ENCODE data around the gene ERH.

Gene ERH

DNA sequence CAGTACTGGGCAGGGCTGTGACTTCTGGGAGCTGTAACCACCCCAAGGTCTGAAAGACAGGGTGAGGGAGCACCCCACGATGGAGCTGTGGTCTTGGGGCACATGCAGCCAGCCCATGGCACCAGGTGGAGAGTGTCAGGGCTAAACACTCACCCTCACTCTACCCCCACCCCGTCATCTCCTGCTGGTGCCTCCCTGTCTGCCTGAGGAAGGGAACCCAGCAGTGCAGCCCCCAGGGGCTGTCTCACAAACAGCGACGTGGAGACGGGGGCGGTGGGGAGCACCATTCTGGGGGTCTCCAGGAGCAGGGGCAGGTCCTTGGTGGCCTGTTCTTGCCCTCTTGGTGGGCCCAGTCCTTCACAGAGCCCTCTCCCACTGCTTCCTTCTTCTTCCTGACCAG, 63.5 kb downstream of the ERH start:
- no peaks in the 10 kb centered on the region for H3K4me1 ChIP-seq (ENCODE audit: control insufficient read depth in 2 of 2, insufficient read depth in 2 of 2, low read length in 2 of 2)
- no peak overlapping the region for H3K27ac ChIP-seq (ENCODE audit: low read depth in 2 of 2, low read length in 2 of 2)

DNA sequence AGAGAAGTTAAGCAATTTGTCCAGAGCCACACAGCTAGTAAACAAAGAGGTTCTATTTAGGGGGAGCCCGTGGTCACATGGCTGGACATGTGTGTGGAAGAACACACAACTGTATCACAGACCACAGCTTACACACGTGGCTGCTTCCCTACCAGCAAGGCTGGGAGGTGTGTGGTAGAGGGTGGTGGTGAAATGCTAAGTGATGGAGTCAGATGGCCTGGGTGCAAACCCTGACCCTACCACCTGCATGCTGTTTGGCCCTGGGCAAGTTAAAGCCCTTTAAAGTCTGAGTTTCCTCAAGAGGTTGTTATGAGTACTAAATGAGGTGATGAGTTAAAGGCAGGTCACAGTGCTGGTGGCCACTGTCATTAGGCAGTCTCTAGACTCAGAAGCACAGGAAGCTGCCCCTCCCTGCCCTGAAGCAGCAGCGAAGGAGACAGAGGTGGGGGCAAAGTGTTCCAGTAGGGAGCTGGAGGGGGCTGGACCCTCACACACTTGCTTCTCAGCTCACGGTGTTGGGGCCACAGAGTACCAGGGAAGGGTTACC, 64.2 kb downstream of the ERH start:
- H3K36me3 ChIP-seq (ENCODE audit: control insufficient read depth in 2 of 2, insufficient read depth in 2 of 2, low read length in 2 of 2) = no peaks in the 10 kb centered on the region

More for the DNA sequence above, 63.5 kb downstream of the ERH start:
- Histone ChIP-seq H3K9me3 (ENCODE audit: control insufficient read depth in 2 of 2, low read length in 2 of 2) (no peaks in the 10 kb centered on the region), H3K36me3 (ENCODE audit: control insufficient read depth in 2 of 2, insufficient read depth in 2 of 2, low read length in 2 of 2) (no peaks in the 10 kb centered on the region), H3K9ac (ENCODE audit: low read depth in 1 of 2, low read length in 2 of 2) (no peak overlapping the region), H3K4me3 (ENCODE audit: low read length in 2 of 2) (no peak overlapping the region), H3K27me3 (ENCODE audit: control insufficient read depth in 2 of 2, insufficient read depth in 2 of 2, low read length in 2 of 2) (no peaks in the 10 kb centered on the region)

DNA sequence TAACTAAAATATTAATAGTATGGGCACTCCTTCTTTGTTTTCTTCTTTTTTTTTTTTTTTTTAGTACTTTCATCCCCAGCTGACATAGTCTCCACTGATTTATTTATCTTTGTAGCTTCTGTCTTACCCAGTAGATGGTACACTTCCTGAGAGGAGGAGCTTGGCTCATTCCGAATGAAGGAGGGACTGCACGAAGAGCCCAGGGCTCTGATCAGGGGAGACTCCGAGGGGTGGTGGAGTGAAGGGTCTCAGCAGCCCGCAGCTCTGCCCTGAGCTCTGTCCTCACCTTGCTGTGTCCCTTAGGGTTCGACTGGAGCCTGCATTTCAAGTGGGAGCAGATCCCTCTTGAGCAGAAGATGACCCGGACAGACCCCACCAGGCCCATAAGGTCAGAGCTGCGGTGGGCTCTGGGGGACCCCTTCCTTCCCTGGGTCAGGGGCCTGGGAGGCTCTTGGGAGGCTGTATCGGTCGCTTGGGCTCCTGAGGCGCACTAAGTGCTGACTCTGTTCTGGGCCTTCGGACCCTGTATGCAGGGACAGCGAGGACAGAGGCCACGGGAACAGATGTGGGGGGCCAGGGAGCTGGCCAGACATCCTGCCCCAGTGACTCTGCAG, 65.2 kb downstream of the ERH start:
- no peaks in the 10 kb centered on the region for H3K4me1 ChIP-seq (ENCODE audit: control insufficient read depth in 2 of 2, insufficient read depth in 2 of 2, low read length in 2 of 2)
- H3K36me3 ChIP-seq (ENCODE audit: control insufficient read depth in 2 of 2, insufficient read depth in 2 of 2, low read length in 2 of 2) = no peaks in the 10 kb centered on the region
- H3K27me3 ChIP-seq (ENCODE audit: control insufficient read depth in 2 of 2, insufficient read depth in 2 of 2, low read length in 2 of 2) = no peaks in the 10 kb centered on the region
- H3K9me3 ChIP-seq (ENCODE audit: control insufficient read depth in 2 of 2, low read length in 2 of 2) = no peaks in the 10 kb centered on the region
- no peak overlapping the region for H3K4me3 ChIP-seq (ENCODE audit: low read length in 2 of 2)
- H3K9ac ChIP-seq (ENCODE audit: low read depth in 1 of 2, low read length in 2 of 2) = no peak overlapping the region
- no peak overlapping the region for H3K27ac ChIP-seq (ENCODE audit: low read depth in 2 of 2, low read length in 2 of 2)

More for the DNA sequence above, 64.2 kb downstream of the ERH start:
- H3K9ac ChIP-seq (ENCODE audit: low read depth in 1 of 2, low read length in 2 of 2) = no peak overlapping the region
- H3K4me3 ChIP-seq (ENCODE audit: low read length in 2 of 2) = no peak overlapping the region
- no peaks in the 10 kb centered on the region for H3K4me1 ChIP-seq (ENCODE audit: control insufficient read depth in 2 of 2, insufficient read depth in 2 of 2, low read length in 2 of 2)
- H3K9me3 ChIP-seq (ENCODE audit: control insufficient read depth in 2 of 2, low read length in 2 of 2) = no peaks in the 10 kb centered on the region
- no peak overlapping the region for H3K27ac ChIP-seq (ENCODE audit: low read depth in 2 of 2, low read length in 2 of 2)
- H3K27me3 ChIP-seq (ENCODE audit: control insufficient read depth in 2 of 2, insufficient read depth in 2 of 2, low read length in 2 of 2) = no peaks in the 10 kb centered on the region

GRCh38 chr14:69331206-69331605, 66.9 kb downstream of the ERH start:
- Histone ChIP-seq H3K9ac (ENCODE audit: low read depth in 1 of 2, low read length in 2 of 2) (no peak overlapping the region), H3K9me3 (ENCODE audit: control insufficient read depth in 2 of 2, low read length in 2 of 2) (no peaks in the 10 kb centered on the region), H3K27me3 (ENCODE audit: control insufficient read depth in 2 of 2, insufficient read depth in 2 of 2, low read length in 2 of 2) (no peaks in the 10 kb centered on the region), H3K4me1 (ENCODE audit: control insufficient read depth in 2 of 2, insufficient read depth in 2 of 2, low read length in 2 of 2) (no peaks in the 10 kb centered on the region), H3K36me3 (ENCODE audit: control insufficient read depth in 2 of 2, insufficient read depth in 2 of 2, low read length in 2 of 2) (no peaks in the 10 kb centered on the region), H3K27ac (ENCODE audit: low read depth in 2 of 2, low read length in 2 of 2) (no peak overlapping the region), H3K4me3 (ENCODE audit: low read length in 2 of 2) (no peak overlapping the region)

All from mucosa of rectum (tissue), 2 donors.